Heart left ventricle (tissue), 13 donors: ENCODE measurements around the gene RNF215.

ENCODE experiments used
- POLR2A ChIP-seq, 2 donors: fragments of 450-650 bp; IDR thresholded peaks; one replicate each; pipeline ENCODE4 v1.6.1; 2017; ENCODE audit warnings: antibody characterized with exemption in 2 of 2, mild to moderate bottlenecking in 2 of 2, moderate library complexity in 2 of 2
- TF ChIP-seq, protein P1 (sequence below), 12 donors: fragments of 200-600 bp; sonication (generic) in 4 of 12; IDR thresholded peaks; one replicate each; pipeline versions ENCODE4 v1.5.0 to v1.8.0; 2018 to 2022; ENCODE audit warnings: antibody characterized with exemption in 12 of 12, mild to moderate bottlenecking in 5 of 12
- donor health status: ischemic (EF 13 %, LVEDD 7.1; RV severe dilation, severe dysfunction).
- donor health status: DM: no; HTN: yes; CAD: no.
- donor health status: DM: no; HTN: no; CAD: no.
- donor health status: ischemic (EF 25% LVEDD 6.9; RV normal size, moderate dysfunction).
- donor health status: ischemic (EF 25% LVEDD 5.7; RV mildly dilated, moderate dysfunction).
- donor health status: ischemic (EF 35%, LVEDD 5.7; RV mildly dilated, moderate dysfunction).
- donor health status: nonischemic (EF 11% LVEDD 7.7; RV severe dilation, severe dysfunction).
- donor health status: DM: yes; HTN: yes; CAD: no.
- donor health status: PGD.
- donor health status: ischemic (EF 29% LVEDD 5.4; RV normal size, mild dysfunction).
- donor health status: nonischemic (EF 23%, LVEDD 6.1; RV moderate dilation, normal function).

GRCh38 chr22:30336752-30337460, 50.3 kb downstream of the RNF215 start:
- TF ChIP-seq, protein P1, sequence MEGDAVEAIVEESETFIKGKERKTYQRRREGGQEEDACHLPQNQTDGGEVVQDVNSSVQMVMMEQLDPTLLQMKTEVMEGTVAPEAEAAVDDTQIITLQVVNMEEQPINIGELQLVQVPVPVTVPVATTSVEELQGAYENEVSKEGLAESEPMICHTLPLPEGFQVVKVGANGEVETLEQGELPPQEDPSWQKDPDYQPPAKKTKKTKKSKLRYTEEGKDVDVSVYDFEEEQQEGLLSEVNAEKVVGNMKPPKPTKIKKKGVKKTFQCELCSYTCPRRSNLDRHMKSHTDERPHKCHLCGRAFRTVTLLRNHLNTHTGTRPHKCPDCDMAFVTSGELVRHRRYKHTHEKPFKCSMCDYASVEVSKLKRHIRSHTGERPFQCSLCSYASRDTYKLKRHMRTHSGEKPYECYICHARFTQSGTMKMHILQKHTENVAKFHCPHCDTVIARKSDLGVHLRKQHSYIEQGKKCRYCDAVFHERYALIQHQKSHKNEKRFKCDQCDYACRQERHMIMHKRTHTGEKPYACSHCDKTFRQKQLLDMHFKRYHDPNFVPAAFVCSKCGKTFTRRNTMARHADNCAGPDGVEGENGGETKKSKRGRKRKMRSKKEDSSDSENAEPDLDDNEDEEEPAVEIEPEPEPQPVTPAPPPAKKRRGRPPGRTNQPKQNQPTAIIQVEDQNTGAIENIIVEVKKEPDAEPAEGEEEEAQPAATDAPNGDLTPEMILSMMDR (IDR thresholded peaks at IDR 0.05): no peak
- TF ChIP-seq POLR2A (IDR thresholded peaks at IDR 0.05): no peak
